ENCODE results near the gene EIF5A. TPM values are rescaled to one million over a fixed set of nuclear protein-coding genes. Genes with fewer than 3 reads are reported as not detected.

Gene EIF5A
- total and polyA plus RNA-seq, 2 donors (not counting 1 experiment from before 2014, with no cell fraction given), result 347 to 752 TPM

DNA sequence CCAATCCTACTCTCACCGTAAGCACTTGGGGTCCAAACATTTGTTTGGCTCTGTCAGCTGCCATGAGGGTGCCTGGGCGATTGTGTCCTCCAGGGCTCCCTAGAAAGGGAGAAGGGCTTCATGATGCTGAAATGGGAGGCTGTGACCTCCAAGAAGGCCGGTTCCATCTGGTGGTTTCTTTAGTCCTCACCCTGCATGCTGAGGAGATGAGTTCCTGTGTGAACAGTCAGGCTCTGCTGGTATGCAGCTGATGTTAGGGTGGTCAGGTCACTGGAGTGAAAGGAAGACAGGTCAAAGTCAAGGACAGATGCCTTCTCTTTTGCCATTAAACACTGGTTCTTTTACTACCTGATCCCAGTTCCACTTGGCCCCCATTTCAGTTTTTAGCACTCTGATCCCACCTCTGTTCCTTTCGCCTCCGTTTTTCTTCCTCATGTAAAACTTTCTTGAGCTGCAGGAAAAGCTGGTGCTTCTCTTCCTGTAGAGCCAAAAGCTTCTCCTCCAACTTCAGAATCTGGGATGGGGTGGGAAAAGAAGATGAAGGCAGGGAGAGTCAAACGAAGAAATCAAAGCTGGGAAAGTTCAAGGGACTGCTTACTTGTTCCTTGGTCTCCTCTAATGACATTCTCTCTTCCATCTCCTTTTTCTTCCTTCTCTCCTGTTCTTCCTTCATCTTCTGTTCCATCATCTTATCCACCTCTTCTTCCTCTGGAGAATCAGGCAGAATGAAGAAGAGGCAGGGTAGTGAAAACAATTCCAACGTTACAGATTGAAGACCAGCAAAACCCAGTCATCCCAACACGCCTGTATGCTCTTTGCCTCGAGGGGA, 6.7 kb downstream of the EIF5A start:
- H2AFZ ChIP-seq (ENCODE audit: low read length), result no peak overlapping the region
- H3K4me1 ChIP-seq (ENCODE audit: control insufficient read depth, extremely low read depth, insufficient read depth, low read length), result peaks cover 8% of the 10 kb centered on the region
- H4K20me1 ChIP-seq (ENCODE audit: control insufficient read depth, extremely low read depth, insufficient read depth, low read length), result no peaks in the 10 kb centered on the region
- H3K9ac ChIP-seq (ENCODE audit: insufficient read depth, low read length), result peak overlapping the region; percentile 85
- peaks cover 38% of the 10 kb centered on the region for H3K36me3 ChIP-seq (ENCODE audit: control insufficient read depth, insufficient read depth, low read length)
- no peak for DNase-seq (ENCODE audit: low read depth in 2 of 2)
- H3K79me2 ChIP-seq (ENCODE audit: control insufficient read depth, insufficient read depth, low read length), result peaks cover 33% of the 10 kb centered on the region
- H3K27ac ChIP-seq (ENCODE audit: insufficient read depth, low read length), result peak overlapping the region; percentile 75
- TF ChIP-seq, protein P1, sequence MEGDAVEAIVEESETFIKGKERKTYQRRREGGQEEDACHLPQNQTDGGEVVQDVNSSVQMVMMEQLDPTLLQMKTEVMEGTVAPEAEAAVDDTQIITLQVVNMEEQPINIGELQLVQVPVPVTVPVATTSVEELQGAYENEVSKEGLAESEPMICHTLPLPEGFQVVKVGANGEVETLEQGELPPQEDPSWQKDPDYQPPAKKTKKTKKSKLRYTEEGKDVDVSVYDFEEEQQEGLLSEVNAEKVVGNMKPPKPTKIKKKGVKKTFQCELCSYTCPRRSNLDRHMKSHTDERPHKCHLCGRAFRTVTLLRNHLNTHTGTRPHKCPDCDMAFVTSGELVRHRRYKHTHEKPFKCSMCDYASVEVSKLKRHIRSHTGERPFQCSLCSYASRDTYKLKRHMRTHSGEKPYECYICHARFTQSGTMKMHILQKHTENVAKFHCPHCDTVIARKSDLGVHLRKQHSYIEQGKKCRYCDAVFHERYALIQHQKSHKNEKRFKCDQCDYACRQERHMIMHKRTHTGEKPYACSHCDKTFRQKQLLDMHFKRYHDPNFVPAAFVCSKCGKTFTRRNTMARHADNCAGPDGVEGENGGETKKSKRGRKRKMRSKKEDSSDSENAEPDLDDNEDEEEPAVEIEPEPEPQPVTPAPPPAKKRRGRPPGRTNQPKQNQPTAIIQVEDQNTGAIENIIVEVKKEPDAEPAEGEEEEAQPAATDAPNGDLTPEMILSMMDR (conservative IDR thresholded peaks at IDR 0.05 in 1 of 2, IDR thresholded peaks at IDR 0.05 in 1 of 2; ENCODE audit: low read depth in 1 of 2, low read length in 2 of 2), result no peak
- TF ChIP-seq EZH2 (IDR thresholded peaks at IDR 0.05; ENCODE audit: low read length, missing control alignments), result no peak
- H3K27me3 ChIP-seq (ENCODE audit: control insufficient read depth, insufficient read depth, low read length), result no peaks in the 10 kb centered on the region
- peak overlapping the region; percentile 76 for H3K4me2 ChIP-seq (ENCODE audit: extremely low read depth, insufficient read depth, low read length)
- H3K4me3 ChIP-seq (replicated peaks in 1 of 4; ENCODE audit: control extremely low read depth in 1 of 4, insufficient read depth in 1 of 4, low read depth in 3 of 4, low read length in 4 of 4), result peak overlapping the region; percentile 66 to 88 (median 74)
- no peaks in the 10 kb centered on the region for H3K9me3 ChIP-seq (ENCODE audit: control insufficient read depth, insufficient read depth, low read depth, low read length)

DNA sequence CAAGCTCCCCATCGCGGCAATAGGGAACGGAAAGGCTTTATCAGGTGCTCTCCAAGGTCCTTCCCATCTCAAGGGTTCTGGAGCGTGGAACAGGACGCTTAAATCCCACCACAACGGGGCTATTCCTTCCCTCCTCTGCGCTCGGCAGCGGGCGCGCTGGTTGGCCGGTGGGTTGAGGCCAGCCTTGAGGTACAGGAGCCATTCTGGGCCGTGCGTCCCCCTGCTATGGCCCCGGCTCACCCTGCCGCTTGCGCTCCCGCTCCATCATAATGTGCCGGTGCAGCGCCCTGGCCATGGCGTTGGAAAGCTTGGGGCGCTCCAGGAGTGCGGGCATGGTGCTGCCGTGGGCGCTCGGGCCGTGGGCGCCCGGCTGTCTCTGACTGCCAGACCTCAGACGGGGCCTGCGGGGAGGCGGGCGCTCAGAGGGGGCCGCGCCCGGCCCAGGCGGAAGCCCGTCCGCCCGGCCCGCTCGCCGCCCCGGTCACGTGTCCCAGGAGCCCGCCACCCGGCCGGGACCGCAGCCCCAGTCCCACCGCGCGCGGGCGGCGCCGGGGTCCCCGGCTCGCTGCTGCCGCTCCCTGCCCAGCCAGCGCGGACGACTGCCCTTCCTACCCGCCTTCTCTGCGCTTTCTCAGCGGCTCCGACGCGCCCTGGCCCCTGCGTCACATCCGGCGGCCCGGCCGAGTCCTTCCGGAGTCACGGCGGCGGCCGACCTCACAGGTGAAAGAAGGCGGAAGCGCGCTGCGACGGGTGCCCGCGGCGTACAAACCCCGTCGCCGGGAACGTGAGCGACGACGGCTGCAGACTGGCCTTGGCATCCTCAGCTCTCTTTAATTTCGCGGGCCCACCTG, 7.5 kb downstream of the EIF5A start, which contains the start of gene GPS2:
TSS of gene GPS2 (minus strand) at position 642 of the 851 bp plus-strand sequence. CDS start at position 334, 308 bp downstream.
- H3K27me3 ChIP-seq (ENCODE audit: control insufficient read depth, insufficient read depth, low read length), result no peaks in the 10 kb centered on the region
- DNase-seq (ENCODE audit: low read depth in 2 of 2), result peak; percentile 78 to 80
- no peaks in the 10 kb centered on the region for H3K9me3 ChIP-seq (ENCODE audit: control insufficient read depth, insufficient read depth, low read depth, low read length)
- H2AFZ ChIP-seq (ENCODE audit: low read length), result peak within 1 kb of the TSS; percentile 57
- peaks cover 24% of the 10 kb centered on the region for H3K79me2 ChIP-seq (ENCODE audit: control insufficient read depth, insufficient read depth, low read length)
- peak within 1 kb of the TSS; percentile 66 to 88 (median 78) for H3K4me3 ChIP-seq (replicated peaks in 1 of 4; ENCODE audit: control extremely low read depth in 1 of 4, insufficient read depth in 1 of 4, low read depth in 3 of 4, low read length in 4 of 4)
- H3K27ac ChIP-seq (ENCODE audit: insufficient read depth, low read length), result peak within 1 kb of the TSS; percentile 75
- TF ChIP-seq, protein P1 (conservative IDR thresholded peaks at IDR 0.05 in 1 of 2, IDR thresholded peaks at IDR 0.05 in 1 of 2; ENCODE audit: low read depth in 1 of 2, low read length in 2 of 2), result no peak
- no peak for TF ChIP-seq EZH2 (IDR thresholded peaks at IDR 0.05; ENCODE audit: low read length, missing control alignments)
- no peaks in the 10 kb centered on the region for H4K20me1 ChIP-seq (ENCODE audit: control insufficient read depth, extremely low read depth, insufficient read depth, low read length)
- peaks cover 33% of the 10 kb centered on the region for H3K36me3 ChIP-seq (ENCODE audit: control insufficient read depth, insufficient read depth, low read length)
- peak within 1 kb of the TSS; percentile 85 for H3K9ac ChIP-seq (ENCODE audit: insufficient read depth, low read length)
- peak within 1 kb of the TSS; percentile 89 for H3K4me2 ChIP-seq (ENCODE audit: extremely low read depth, insufficient read depth, low read length)
- H3K4me1 ChIP-seq (ENCODE audit: control insufficient read depth, extremely low read depth, insufficient read depth, low read length), result peaks cover 8% of the 10 kb centered on the region

Measured in fibroblast of lung (primary cell).